NK-92 treated with Interleukin-12 subunit alpha and Interleukin-12 subunit beta, amount 100 ng/mL, for 24 hours (cell line): ENCODE data around the gene HOXA5.

Source experiments
- DNase-seq: peaks from one replicate; lab custom pipeline; 2025; lab: John Stamatoyannopoulos, UW

Gene HOXA5

GRCh38 chr7:27133409-27134231 lies 9.9 kb downstream of the HOXA5 start:
- no peak for DNase-seq

- DNase-seq: no peak
These were observed 10.5 kb downstream of the HOXA5 start for GRCh38 chr7:27132978-27133377.

GRCh38 chr7:27132214-27132613 lies 11.3 kb downstream of the HOXA5 start:
- no peak for DNase-seq

GRCh38 chr7:27131390-27131819 lies 12.1 kb downstream of the HOXA5 start:
- DNase-seq: no peak

GRCh38 chr7:27130540-27131389 lies 12.7 kb downstream of the HOXA5 start, which contains the start of gene HOXA4:
Gene HOXA4 (minus strand): TSS chr7:27130757. CDS start chr7:27130733, 24 bp downstream.
- DNase-seq: peak; percentile 78

GRCh38 chr7:27129729-27130539 lies 13.5 kb downstream of the HOXA5 start:
- DNase-seq: no peak

GRCh38 chr7:27128776-27129728 lies 14.4 kb downstream of the HOXA5 start:
- DNase-seq: no peak

- DNase-seq: no peak
These were observed 15.4 kb downstream of the HOXA5 start for GRCh38 chr7:27128034-27128433.

- DNase-seq: no peak
These were observed 16.7 kb downstream of the HOXA5 start for GRCh38 chr7:27126596-27127327.

- DNase-seq: no peak
These were observed 17.5 kb downstream of the HOXA5 start for GRCh38 chr7:27125986-27126394.

GRCh38 chr7:27124902-27125689 lies 18.4 kb downstream of the HOXA5 start:
- no peak for DNase-seq

GRCh38 chr7:27124096-27124901 lies 19.2 kb downstream of the HOXA5 start:
- no peak for DNase-seq

GRCh38 chr7:27123477-27124053 lies 19.9 kb downstream of the HOXA5 start:
- DNase-seq: no peak

GRCh38 chr7:27123007-27123476 lies 20.4 kb downstream of the HOXA5 start:
- DNase-seq: no peak

GRCh38 chr7:27122077-27122910 lies 21.2 kb downstream of the HOXA5 start:
- no peak for DNase-seq

GRCh38 chr7:27121684-27122076 lies 21.8 kb downstream of the HOXA5 start:
- no peak for DNase-seq

- no peak for DNase-seq
These were observed 24.0 kb downstream of the HOXA5 start for GRCh38 chr7:27119412-27119911.
